Liver (tissue), 3 donors: ENCODE data around the gene SRD5A1.

Experiments used
- FOXA1 ChIP-seq: IDR thresholded peaks from 2 replicates; pipeline ENCODE4 v1.6.1; 2016; ENCODE audit warnings: antibody characterized with exemption
- GABPA ChIP-seq, 2 donors: IDR thresholded peaks in 1 of 2; conservative IDR thresholded peaks in 1 of 2; 2 replicates each; pipeline ENCODE4 v1.6.1; 2016; ENCODE audit warnings: antibody characterized with exemption in 2 of 2, mild to moderate bottlenecking in 1 of 2, moderate library complexity in 1 of 2
- JUND ChIP-seq, 2 donors: IDR thresholded peaks; 2 replicates each; pipeline ENCODE4 v1.6.1; 2016; ENCODE audit warnings: antibody characterized with exemption in 2 of 2
- RAD21 ChIP-seq, 2 donors: IDR thresholded peaks; 2 replicates each; pipeline ENCODE4 v1.6.1; 2016; ENCODE audit warnings: antibody characterized with exemption in 2 of 2, mild to moderate bottlenecking in 2 of 2
- RXRA ChIP-seq, 2 donors: IDR thresholded peaks; 2 replicates each; pipeline ENCODE4 v1.6.1; 2017 to 2018; ENCODE audit warnings: antibody characterized with exemption in 2 of 2, mild to moderate bottlenecking in 1 of 2
- SP1 ChIP-seq: IDR thresholded peaks from 2 replicates; pipeline ENCODE4 v1.6.1; 2018; ENCODE audit warnings: antibody characterized with exemption, mild to moderate bottlenecking
- TAF1 ChIP-seq: conservative IDR thresholded peaks from 2 replicates; pipeline ENCODE4 v1.6.1; 2016; ENCODE audit warnings: antibody characterized with exemption, mild to moderate bottlenecking
- YY1 ChIP-seq: IDR thresholded peaks from 2 replicates; pipeline ENCODE4 v1.6.1; 2016; ENCODE audit warnings: antibody characterized with exemption, mild to moderate bottlenecking
- TF ChIP-seq, protein P1 (sequence below): fragments of 150-350 bp; IDR thresholded peaks from 2 replicates; pipeline ENCODE4 v1.5.1; 2017; ENCODE audit warnings: improper control_type of control experiment, low read depth, low read length; ENCODE audit not compliant: missing input control
- TF ChIP-seq, protein P2 (sequence below): IDR thresholded peaks from 2 replicates; pipeline ENCODE4 v1.6.1; 2016; ENCODE audit warnings: antibody characterized with exemption
- TF ChIP-seq, protein P3 (sequence below): IDR thresholded peaks from 2 replicates; pipeline ENCODE4 v1.6.1; 2016; ENCODE audit warnings: antibody characterized with exemption
- TF ChIP-seq, protein P4 (sequence below): IDR thresholded peaks from 2 replicates; pipeline ENCODE4 v1.6.1; 2016; ENCODE audit warnings: antibody characterized with exemption
- donor health status: healthy.
- donor health status: healthy.

DNA sequence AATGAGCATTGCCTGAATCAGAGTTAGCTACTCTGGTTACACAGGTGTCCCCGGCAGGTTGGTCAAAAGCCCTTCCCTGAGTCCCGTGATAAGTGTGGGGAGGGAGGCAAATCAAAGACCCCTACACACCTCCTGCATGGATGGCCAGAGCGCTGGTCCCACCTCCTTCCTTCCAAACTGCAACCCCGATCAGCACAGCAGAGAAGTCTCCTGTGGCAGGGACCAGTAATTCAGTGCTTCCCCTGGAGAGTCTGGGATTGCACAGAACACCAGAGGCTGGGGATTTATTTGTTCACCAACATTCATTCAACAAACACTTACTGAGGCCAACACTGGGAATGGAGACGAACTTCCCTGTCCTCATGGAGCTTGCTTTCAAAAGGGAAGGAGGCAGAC lies 46.6 kb upstream of the SRD5A1 start:
- TF ChIP-seq, protein P1, sequence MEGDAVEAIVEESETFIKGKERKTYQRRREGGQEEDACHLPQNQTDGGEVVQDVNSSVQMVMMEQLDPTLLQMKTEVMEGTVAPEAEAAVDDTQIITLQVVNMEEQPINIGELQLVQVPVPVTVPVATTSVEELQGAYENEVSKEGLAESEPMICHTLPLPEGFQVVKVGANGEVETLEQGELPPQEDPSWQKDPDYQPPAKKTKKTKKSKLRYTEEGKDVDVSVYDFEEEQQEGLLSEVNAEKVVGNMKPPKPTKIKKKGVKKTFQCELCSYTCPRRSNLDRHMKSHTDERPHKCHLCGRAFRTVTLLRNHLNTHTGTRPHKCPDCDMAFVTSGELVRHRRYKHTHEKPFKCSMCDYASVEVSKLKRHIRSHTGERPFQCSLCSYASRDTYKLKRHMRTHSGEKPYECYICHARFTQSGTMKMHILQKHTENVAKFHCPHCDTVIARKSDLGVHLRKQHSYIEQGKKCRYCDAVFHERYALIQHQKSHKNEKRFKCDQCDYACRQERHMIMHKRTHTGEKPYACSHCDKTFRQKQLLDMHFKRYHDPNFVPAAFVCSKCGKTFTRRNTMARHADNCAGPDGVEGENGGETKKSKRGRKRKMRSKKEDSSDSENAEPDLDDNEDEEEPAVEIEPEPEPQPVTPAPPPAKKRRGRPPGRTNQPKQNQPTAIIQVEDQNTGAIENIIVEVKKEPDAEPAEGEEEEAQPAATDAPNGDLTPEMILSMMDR: no peak
- TF ChIP-seq GABPA (IDR thresholded peaks at IDR 0.05 in 1 of 2, conservative IDR thresholded peaks at IDR 0.05 in 1 of 2) (no peak), RXRA (IDR thresholded peaks at IDR 0.05) (no peak), TAF1 (no peak), FOXA1 (no peak), RAD21 (IDR thresholded peaks at IDR 0.05) (no peak), JUND (IDR thresholded peaks at IDR 0.05) (no peak), YY1 (no peak), SP1 (no peak)
- TF ChIP-seq, protein P2, sequence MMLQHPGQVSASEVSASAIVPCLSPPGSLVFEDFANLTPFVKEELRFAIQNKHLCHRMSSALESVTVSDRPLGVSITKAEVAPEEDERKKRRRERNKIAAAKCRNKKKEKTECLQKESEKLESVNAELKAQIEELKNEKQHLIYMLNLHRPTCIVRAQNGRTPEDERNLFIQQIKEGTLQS: no peak
- TF ChIP-seq, protein P3, sequence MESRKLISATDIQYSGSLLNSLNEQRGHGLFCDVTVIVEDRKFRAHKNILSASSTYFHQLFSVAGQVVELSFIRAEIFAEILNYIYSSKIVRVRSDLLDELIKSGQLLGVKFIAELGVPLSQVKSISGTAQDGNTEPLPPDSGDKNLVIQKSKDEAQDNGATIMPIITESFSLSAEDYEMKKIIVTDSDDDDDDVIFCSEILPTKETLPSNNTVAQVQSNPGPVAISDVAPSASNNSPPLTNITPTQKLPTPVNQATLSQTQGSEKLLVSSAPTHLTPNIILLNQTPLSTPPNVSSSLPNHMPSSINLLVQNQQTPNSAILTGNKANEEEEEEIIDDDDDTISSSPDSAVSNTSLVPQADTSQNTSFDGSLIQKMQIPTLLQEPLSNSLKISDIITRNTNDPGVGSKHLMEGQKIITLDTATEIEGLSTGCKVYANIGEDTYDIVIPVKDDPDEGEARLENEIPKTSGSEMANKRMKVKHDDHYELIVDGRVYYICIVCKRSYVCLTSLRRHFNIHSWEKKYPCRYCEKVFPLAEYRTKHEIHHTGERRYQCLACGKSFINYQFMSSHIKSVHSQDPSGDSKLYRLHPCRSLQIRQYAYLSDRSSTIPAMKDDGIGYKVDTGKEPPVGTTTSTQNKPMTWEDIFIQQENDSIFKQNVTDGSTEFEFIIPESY: no peak
- TF ChIP-seq, protein P4, sequence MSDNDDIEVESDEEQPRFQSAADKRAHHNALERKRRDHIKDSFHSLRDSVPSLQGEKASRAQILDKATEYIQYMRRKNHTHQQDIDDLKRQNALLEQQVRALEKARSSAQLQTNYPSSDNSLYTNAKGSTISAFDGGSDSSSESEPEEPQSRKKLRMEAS: no peak
